Measurements from ENCODE around the gene ATP5F1E. TPM values are rescaled to one million over a fixed set of nuclear protein-coding genes. Genes with fewer than 3 reads are reported as not detected.
A peak's percentile ranks its signal among the peaks of the same experiment; 100 is the strongest.

Gene ATP5F1E
- total and polyA plus RNA-seq, 8 donors = 75.5 to 197 (median 169) TPM

GRCh38 chr20:58982406-58983114, 49.6 kb downstream of the ATP5F1E start:
- no peak overlapping the region for H3K27ac ChIP-seq
- intact Hi-C loops (cut with DNase I) = no loop called here
- H3K27me3 ChIP-seq = no peaks in the 10 kb centered on the region
- peak overlapping the region in 1 of 2 donors; percentile 72 for H3K4me3 ChIP-seq
- H3K4me1 ChIP-seq = peaks cover 0 to 45% of the 10 kb centered on the region in 2 donors
- H3K9me3 ChIP-seq = no peaks in the 10 kb centered on the region
- ATAC-seq (no peak), DNase-seq (no peak)
- H3K36me3 ChIP-seq = peaks cover 0 to 18% of the 10 kb centered on the region in 2 donors
- TF ChIP-seq CTCF (IDR thresholded peaks at IDR 0.05) = no peak

- Histone ChIP-seq H3K4me1 (peaks cover 0 to 45% of the 10 kb centered on the region in 2 donors), H3K27me3 (no peaks in the 10 kb centered on the region), H3K27ac (peak overlapping the region; percentile 69 to 78), H3K36me3 (peaks cover 0 to 10% of the 10 kb centered on the region in 2 donors), H3K9me3 (no peaks in the 10 kb centered on the region), H3K4me3 (peak overlapping the region; percentile 66 to 72)
- peak; percentile 11 for ATAC-seq
- intact Hi-C loops (cut with DNase I) = no loop called here
- TF ChIP-seq CTCF (IDR thresholded peaks at IDR 0.05) = no peak
- DNase-seq = peak in 2 of 4 donors; percentile 30 to 45
Observed at GRCh38 chr20:58981628-58982364, 50.3 kb downstream of the ATP5F1E start.

- Histone ChIP-seq H3K4me3 (peak within 1 kb of the TSS; percentile 66 to 72), H3K9me3 (peaks cover 0 to 4% of the 10 kb centered on the region in 2 donors), H3K4me1 (peaks cover 0 to 45% of the 10 kb centered on the region in 2 donors), H3K27me3 (no peaks in the 10 kb centered on the region), H3K36me3 (peaks cover 0 to 2% of the 10 kb centered on the region in 2 donors), H3K27ac (peak within 1 kb of the TSS; percentile 69 to 78)
- intact Hi-C loops (cut with DNase I) = no loop called here
- no peak for TF ChIP-seq CTCF (IDR thresholded peaks at IDR 0.05)
- ATAC-seq (peak; percentile 96), DNase-seq (peak; percentile 85 to 97 (median 92))
Observed at GRCh38 chr20:58980711-58981627, 51.2 kb downstream of the ATP5F1E start, which contains the start of gene NELFCD. Gene NELFCD (plus strand): TSS chr20:58981256. CDS start chr20:58981310, 54 bp downstream.

GRCh38 chr20:58978351-58979190, 53.6 kb downstream of the ATP5F1E start:
- H3K9me3 ChIP-seq = peaks cover 0 to 15% of the 10 kb centered on the region in 2 donors
- no peak overlapping the region for H3K4me3 ChIP-seq
- DNase-seq (no peak), ATAC-seq (no peak)
- H3K36me3 ChIP-seq = no peaks in the 10 kb centered on the region
- H3K27me3 ChIP-seq = no peaks in the 10 kb centered on the region
- no peak overlapping the region for H3K27ac ChIP-seq
- peaks cover 0 to 25% of the 10 kb centered on the region in 2 donors for H3K4me1 ChIP-seq
- no peak for TF ChIP-seq CTCF (IDR thresholded peaks at IDR 0.05)
- intact Hi-C loops (cut with DNase I) = no loop called here

Measured in left lung (tissue), 10 donors.